GM10847 (cell line): ENCODE data around the gene C10orf90.

Experiments used
- POLR2A ChIP-seq: IDR thresholded peaks from 2 replicates; pipeline ENCODE4 v1.6.1; 2011; ENCODE audit not compliant: insufficient read length; ENCODE audit errors: extremely low read depth

Gene C10orf90

GRCh38 chr10:126661356-126661755, 9.1 kb downstream of the C10orf90 start:
- TF ChIP-seq POLR2A: no peak

- TF ChIP-seq POLR2A: no peak
Observed at GRCh38 chr10:126659750-126660149, 10.7 kb downstream of the C10orf90 start.

- TF ChIP-seq POLR2A: no peak
Observed at GRCh38 chr10:126658928-126659327, 11.6 kb downstream of the C10orf90 start.

GRCh38 chr10:126654579-126654978, 15.9 kb downstream of the C10orf90 start:
- TF ChIP-seq POLR2A: no peak

GRCh38 chr10:126651467-126651866, 19.0 kb downstream of the C10orf90 start:
- no peak for TF ChIP-seq POLR2A

GRCh38 chr10:126650161-126650560, 20.3 kb downstream of the C10orf90 start:
- no peak for TF ChIP-seq POLR2A

- no peak for TF ChIP-seq POLR2A
Observed at GRCh38 chr10:126647116-126647515, 23.4 kb downstream of the C10orf90 start.

GRCh38 chr10:126646110-126646509, 24.4 kb downstream of the C10orf90 start:
- no peak for TF ChIP-seq POLR2A

- TF ChIP-seq POLR2A: no peak
Observed at GRCh38 chr10:126640401-126640800, 30.1 kb downstream of the C10orf90 start.

GRCh38 chr10:126639084-126639483, 31.4 kb downstream of the C10orf90 start:
- no peak for TF ChIP-seq POLR2A

GRCh38 chr10:126638542-126638941, 32.0 kb downstream of the C10orf90 start:
- TF ChIP-seq POLR2A: no peak

GRCh38 chr10:126637501-126637900, 33.0 kb downstream of the C10orf90 start:
- TF ChIP-seq POLR2A: no peak

- TF ChIP-seq POLR2A: no peak
Observed at GRCh38 chr10:126634911-126635310, 35.6 kb downstream of the C10orf90 start.

- no peak for TF ChIP-seq POLR2A
Observed at GRCh38 chr10:126634347-126634746, 36.1 kb downstream of the C10orf90 start.

GRCh38 chr10:126632705-126633104, 37.8 kb downstream of the C10orf90 start:
- no peak for TF ChIP-seq POLR2A

GRCh38 chr10:126629925-126630624, 40.4 kb downstream of the C10orf90 start:
- TF ChIP-seq POLR2A: no peak

- no peak for TF ChIP-seq POLR2A
Observed at GRCh38 chr10:126628746-126629145, 41.7 kb downstream of the C10orf90 start.
